ENCODE measurements around the gene NFKBIE. TPM values are rescaled to one million over a fixed set of nuclear protein-coding genes. Genes with fewer than 3 reads are reported as not detected.

Gene NFKBIE
- total and polyA plus RNA-seq, 9 of the 15 experiments (the other 6 are each of a cell fraction or from before 2014, with no cell fraction given), result 2.1 to 16.4 (median 11.7) TPM

- no peak for TF ChIP-seq GABPA (tag; conservative IDR thresholded peaks at IDR 0.05; ENCODE audit: low read depth)
- TF ChIP-seq MECOM (CRISPR knock-in tag; IDR thresholded peaks at IDR 0.05), result no peak
- TF ChIP-seq TCF3 (CRISPR knock-in tag; IDR thresholded peaks at IDR 0.05), result no peak; the same call in 1 of the 2 replicates
- TF ChIP-seq ZFP36 (IDR thresholded peaks at IDR 0.05; ENCODE audit: low read depth, low read length, partially characterized antibody), result peak; percentile 14
- TF ChIP-seq, protein P1, sequence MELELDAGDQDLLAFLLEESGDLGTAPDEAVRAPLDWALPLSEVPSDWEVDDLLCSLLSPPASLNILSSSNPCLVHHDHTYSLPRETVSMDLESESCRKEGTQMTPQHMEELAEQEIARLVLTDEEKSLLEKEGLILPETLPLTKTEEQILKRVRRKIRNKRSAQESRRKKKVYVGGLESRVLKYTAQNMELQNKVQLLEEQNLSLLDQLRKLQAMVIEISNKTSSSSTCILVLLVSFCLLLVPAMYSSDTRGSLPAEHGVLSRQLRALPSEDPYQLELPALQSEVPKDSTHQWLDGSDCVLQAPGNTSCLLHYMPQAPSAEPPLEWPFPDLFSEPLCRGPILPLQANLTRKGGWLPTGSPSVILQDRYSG (tag; conservative IDR thresholded peaks at IDR 0.05; ENCODE audit: low read depth), result no peak; the same call in 1 of the 2 replicates
- no peak for TF ChIP-seq PTRF (tag; IDR thresholded peaks at IDR 0.05)
- peak; percentile 69 for TF ChIP-seq ZNF511 (CRISPR knock-in tag; IDR thresholded peaks at IDR 0.05)
- no peak for TF ChIP-seq BRF1 (IDR thresholded peaks at IDR 0.05; ENCODE audit: borderline replicate concordance, extremely low read depth, insufficient read length)
- TF ChIP-seq, protein P2, sequence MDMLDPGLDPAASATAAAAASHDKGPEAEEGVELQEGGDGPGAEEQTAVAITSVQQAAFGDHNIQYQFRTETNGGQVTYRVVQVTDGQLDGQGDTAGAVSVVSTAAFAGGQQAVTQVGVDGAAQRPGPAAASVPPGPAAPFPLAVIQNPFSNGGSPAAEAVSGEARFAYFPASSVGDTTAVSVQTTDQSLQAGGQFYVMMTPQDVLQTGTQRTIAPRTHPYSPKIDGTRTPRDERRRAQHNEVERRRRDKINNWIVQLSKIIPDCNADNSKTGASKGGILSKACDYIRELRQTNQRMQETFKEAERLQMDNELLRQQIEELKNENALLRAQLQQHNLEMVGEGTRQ (CRISPR knock-in tag; IDR thresholded peaks at IDR 0.05), result no peak
- TF ChIP-seq SRF (CRISPR knock-in tag; IDR thresholded peaks at IDR 0.05), result no peak
- TF ChIP-seq HNRNPLL (IDR thresholded peaks at IDR 0.05; ENCODE audit: low read depth, low read length, poor library complexity, severe bottlenecking), result peak; percentile 56
- TF ChIP-seq ZNF57 (CRISPR knock-in tag; IDR thresholded peaks at IDR 0.05), result no peak
- TF ChIP-seq, protein P3, sequence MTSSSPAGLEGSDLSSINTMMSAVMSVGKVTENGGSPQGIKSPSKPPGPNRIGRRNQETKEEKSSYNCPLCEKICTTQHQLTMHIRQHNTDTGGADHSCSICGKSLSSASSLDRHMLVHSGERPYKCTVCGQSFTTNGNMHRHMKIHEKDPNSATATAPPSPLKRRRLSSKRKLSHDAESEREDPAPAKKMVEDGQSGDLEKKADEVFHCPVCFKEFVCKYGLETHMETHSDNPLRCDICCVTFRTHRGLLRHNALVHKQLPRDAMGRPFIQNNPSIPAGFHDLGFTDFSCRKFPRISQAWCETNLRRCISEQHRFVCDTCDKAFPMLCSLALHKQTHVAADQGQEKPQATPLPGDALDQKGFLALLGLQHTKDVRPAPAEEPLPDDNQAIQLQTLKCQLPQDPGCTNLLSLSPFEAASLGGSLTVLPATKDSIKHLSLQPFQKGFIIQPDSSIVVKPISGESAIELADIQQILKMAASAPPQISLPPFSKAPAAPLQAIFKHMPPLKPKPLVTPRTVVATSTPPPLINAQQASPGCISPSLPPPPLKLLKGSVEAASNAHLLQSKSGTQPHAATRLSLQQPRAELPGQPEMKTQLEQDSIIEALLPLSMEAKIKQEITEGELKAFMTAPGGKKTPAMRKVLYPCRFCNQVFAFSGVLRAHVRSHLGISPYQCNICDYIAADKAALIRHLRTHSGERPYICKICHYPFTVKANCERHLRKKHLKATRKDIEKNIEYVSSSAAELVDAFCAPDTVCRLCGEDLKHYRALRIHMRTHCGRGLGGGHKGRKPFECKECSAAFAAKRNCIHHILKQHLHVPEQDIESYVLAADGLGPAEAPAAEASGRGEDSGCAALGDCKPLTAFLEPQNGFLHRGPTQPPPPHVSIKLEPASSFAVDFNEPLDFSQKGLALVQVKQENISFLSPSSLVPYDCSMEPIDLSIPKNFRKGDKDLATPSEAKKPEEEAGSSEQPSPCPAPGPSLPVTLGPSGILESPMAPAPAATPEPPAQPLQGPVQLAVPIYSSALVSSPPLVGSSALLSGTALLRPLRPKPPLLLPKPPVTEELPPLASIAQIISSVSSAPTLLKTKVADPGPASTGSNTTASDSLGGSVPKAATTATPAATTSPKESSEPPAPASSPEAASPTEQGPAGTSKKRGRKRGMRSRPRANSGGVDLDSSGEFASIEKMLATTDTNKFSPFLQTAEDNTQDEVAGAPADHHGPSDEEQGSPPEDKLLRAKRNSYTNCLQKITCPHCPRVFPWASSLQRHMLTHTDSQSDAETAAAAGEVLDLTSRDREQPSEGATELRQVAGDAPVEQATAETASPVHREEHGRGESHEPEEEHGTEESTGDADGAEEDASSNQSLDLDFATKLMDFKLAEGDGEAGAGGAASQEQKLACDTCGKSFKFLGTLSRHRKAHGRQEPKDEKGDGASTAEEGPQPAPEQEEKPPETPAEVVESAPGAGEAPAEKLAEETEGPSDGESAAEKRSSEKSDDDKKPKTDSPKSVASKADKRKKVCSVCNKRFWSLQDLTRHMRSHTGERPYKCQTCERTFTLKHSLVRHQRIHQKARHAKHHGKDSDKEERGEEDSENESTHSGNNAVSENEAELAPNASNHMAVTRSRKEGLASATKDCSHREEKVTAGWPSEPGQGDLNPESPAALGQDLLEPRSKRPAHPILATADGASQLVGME (CRISPR knock-in tag; IDR thresholded peaks at IDR 0.05), result no peak
- no peak for TF ChIP-seq ID3 (CRISPR knock-in tag; IDR thresholded peaks at IDR 0.05)
- peak; percentile 72; the same call in 1 of the 2 replicates for TF ChIP-seq ID3 (tag; IDR thresholded peaks at IDR 0.05)
- TF ChIP-seq, protein P4, sequence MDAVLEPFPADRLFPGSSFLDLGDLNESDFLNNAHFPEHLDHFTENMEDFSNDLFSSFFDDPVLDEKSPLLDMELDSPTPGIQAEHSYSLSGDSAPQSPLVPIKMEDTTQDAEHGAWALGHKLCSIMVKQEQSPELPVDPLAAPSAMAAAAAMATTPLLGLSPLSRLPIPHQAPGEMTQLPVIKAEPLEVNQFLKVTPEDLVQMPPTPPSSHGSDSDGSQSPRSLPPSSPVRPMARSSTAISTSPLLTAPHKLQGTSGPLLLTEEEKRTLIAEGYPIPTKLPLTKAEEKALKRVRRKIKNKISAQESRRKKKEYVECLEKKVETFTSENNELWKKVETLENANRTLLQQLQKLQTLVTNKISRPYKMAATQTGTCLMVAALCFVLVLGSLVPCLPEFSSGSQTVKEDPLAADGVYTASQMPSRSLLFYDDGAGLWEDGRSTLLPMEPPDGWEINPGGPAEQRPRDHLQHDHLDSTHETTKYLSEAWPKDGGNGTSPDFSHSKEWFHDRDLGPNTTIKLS (IDR thresholded peaks at IDR 0.05; ENCODE audit: borderline replicate concordance, low read depth), result no peak
- no peak for TF ChIP-seq ZNF561 (CRISPR knock-in tag; conservative IDR thresholded peaks at IDR 0.05)
These were observed 18.6 kb downstream of the NFKBIE start, which contains the start of gene HSP90AB1 (continued) for GRCh38 chr6:44246663-44247337.
